Glomerular endothelial cell (primary cell): Measurements from ENCODE around the gene HIP1. TPM values are rescaled to one million over a fixed set of nuclear protein-coding genes. Genes with fewer than 3 reads are reported as not detected.
"Not testable (repeated sequence)": the region's sequence is repeated elsewhere in the genome, so short reads cannot be mapped to it uniquely, and the experiment has no call there.

Experiments
- DNase-seq: peaks from one replicate; pipeline ENCODE4 v3.0.0-alpha.2; 2011; ENCODE audit warnings: low read depth, low spot score; ENCODE audit errors: extremely low read depth
- total RNA-seq: library from RNA; depleted of rRNA; stranded (reverse); fragments of >200 nt; gene quantifications from 2 replicates; pipeline ENCODE4 v1.2.3, GENCODE V29; 2015

HIP1 gene
- total RNA-seq, 1 donor from 2014 or later, result 35.5 TPM

DNA sequence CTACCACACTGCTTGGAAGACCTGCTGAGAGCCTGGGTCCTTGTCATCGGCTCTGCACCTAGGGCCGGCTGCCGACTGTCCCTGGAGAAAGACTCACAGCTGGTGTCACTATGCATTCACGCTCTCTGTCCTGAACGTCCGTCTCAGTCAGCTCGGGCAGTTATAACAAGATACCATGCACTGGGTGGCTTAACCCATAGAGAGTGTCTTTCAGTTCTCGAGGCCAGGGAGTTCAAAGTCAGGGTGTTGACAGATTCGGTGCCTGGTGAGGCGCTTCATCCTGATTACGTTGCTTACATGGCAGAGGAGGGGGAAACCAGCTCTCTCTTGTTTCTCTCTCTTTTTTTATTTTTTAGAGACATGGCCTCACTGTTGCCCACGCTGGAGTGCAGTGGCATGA is 155.5 kb downstream of the HIP1 start:
- no peak for DNase-seq

DNA sequence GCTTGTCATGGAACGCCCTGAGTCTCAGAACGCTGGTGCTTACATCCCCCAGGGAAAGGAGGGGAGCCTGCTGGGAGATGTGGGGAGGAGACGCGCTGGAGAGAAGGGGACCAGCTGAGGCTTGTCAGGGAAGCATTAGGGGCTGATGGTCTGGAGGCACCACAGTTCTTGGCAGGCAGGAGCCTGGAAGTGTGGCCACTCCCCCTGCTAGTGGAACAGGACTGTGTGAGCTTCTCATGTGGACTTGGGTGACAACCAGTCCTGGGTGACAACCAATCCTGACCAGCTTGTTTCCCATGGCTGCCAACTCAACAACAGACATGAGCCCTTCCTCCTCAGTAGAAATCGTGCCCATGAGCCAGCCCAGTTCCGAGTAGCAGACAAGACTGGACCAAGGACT is 158.8 kb downstream of the HIP1 start:
- DNase-seq, result no peak

DNA sequence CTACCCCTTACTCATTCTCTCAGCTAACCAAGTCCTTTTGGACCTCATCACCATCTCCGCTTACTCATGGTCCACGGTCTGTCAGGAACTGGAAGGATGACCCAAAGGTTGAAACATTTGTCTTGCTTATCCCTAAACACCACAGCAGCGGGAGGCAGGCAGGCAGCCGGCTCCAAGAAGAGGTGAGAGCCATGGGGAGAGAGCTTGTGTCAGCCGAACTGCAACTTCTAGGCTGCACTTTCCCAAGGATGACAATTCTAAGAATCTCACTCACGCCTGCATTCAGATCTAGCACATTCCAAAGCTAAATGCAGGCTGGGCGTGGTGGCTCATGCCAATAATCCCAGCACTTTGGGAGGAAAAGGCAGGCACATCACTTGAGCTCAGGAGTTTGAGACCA is 160.7 kb downstream of the HIP1 start:
- DNase-seq, result no peak

DNA sequence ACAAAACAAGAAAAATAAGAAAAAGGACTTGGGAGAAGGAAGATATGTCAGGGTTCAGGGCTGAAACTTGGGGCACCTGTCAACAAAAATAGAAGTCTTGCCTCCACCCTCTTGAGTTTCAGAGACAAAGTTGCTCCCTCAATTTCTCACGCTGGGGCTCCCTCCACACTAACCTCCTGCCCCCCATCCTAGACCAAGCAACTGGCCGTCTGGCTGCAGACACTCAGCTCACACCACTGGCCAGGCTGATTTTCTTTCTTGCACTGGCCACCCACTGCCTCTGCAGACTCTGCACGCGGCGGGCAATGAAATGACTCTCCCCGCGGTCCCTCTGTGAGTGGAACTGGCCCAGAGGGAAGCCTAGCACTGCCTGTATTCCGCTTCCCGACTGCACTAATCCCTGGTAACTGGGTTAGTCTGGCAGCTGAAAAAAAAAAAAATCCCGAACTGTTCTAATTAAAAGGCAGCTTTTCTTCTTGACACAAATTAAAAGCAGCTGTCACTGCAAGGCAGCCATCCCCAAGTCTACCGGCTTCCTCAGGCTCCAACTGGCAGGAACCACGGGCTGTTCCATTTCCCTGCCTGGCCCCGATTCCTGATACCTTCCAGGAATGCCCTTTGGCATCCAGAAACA is 163.1 kb downstream of the HIP1 start:
- DNase-seq, result no peak

DNA sequence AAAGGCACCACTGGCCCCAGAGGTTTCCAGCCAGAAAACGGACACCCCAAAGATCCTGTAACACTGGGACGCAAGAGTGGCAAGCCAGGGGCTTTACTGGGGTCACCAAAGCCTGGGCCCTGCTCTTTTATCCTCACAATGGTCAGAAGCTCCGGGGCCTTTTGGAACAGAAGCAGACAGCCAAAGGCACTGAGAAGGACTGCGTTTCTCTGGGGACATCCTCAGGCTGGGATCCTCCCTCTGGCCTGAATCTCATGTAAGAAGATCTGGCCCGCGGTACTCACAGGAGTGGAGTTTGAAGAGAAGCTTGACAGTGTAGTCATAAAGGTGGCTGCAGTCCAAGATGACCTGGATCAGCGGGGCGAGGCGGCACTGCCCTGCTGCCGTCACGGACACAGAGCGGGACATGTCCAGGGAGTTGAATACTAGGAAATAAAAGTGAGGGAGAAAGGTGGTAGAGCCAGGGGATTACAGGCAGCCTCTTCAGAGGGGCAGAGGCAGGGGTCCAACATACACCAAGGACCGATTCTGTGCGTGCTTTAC is 165.2 kb downstream of the HIP1 start:
- no peak for DNase-seq

DNA sequence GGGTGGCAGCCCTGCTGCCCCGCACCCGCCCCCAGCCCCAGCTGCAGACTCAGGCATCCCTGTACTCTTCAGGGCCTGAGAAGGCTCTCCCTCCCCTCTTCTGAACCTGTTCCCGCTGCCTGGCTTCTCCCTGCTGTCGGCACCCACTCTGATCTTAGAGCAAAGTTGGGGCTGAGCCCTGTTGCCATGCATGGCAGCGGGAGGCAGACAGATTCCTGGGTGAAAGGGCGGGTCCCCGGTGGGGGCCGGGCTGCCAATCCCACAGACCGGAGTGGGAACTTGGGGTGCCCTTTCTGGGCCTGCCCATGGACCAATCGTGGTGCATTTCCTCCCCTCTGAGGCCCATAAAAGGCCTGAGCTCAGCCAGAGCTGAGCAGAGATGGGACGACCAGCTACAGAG is 165.9 kb downstream of the HIP1 start:
- DNase-seq, result no peak

DNA sequence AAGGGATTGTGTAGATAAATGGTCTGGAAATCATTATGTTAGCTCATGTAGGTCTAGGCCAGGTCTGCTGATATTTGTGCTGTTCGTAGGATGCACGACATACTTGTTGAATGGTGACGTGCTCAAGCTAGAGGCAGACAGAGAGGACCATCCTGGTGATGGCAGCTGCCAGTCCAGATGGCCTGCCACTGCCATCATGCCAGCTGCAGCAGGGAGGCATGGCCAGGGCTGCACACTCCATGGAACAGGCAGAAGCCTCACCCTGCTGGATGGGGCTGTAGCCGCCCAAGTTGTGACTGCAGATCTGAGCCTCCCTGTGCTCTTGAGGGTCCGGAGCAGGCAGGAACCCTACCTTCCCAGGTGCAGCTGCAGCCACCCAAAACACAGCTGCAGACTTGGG is 166.3 kb downstream of the HIP1 start:
- no peak for DNase-seq

DNA sequence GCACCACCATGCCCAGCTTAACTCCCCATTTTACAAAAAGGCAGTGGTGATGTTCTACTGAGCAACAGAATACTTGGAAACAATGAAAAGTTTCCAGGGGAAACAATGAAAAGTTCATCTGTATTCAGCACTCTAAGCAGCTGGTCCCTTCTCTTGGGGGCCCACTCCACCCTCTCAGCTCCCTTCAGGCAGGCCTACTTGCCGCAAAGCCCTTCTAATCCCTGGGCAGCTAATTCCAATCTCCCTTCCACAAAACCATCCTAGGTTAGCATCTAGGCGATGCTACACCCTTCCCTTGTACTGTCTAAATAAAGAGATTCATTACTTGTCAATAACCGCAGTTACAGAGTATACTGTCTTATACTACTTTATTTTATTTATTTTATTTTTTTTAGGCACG is 167.5 kb downstream of the HIP1 start:
- DNase-seq, result no peak

DNA sequence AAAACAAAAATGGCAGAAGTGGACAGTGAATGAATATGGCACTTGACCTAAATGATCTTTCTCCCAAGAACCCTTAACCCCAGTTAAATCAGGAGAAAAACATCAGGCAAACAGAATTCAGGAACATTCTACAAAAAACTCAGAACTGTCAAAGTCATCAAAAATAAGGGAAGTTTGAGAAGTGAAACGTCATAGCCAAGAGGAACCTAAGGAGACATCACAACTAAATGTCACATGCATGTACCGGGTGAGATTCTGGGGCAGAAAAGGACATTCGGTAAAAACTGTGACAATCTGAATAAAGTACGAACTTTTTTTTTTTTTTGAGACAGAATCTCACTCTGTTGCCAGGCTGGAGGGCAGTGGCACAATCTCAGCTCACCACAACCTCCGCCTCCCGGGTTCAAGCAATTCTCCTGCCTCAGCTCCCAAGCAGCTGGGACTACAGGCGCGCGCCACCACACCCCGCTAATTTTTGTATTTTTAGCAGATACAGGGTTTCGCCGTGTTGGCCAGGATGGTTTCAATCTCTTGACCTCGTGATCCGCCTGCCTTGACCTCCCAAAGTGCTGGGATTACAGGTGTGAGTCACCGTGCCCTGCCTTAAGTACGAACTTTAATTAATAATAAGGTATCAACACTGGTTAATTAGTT is 169.0 kb downstream of the HIP1 start:
- not testable (repeated sequence) for DNase-seq

DNA sequence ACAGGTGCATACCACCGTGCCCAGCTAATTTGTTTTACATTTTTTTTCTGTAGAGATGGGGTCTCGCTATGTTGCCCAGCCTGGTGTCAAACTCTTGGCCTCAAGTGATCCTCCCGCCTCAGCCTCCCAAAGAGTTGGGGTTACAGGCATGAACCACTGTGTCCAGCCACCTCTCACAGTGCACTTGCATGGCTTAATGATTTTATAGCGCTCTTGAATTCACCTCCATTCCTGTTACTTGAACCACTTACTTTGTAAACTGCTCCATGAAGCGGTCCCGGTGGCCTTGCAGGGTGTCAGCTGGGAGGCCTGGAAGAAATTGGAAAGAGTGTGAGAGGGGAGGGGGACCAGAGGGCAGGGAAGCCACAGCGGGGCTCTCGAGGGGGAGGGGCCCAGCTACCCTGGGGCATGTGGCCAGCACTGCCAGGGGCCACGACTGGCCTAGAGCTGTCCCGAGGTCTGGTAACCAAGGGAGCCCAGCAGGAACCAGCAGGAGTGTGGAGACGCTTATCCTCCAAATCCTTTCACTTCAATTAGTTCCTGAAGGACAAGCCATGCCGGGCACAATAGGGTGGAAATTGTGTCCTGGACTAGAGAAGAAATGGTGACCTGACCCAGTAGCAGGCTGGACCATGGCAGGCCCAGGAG is 170.7 kb downstream of the HIP1 start:
- no peak for DNase-seq

DNA sequence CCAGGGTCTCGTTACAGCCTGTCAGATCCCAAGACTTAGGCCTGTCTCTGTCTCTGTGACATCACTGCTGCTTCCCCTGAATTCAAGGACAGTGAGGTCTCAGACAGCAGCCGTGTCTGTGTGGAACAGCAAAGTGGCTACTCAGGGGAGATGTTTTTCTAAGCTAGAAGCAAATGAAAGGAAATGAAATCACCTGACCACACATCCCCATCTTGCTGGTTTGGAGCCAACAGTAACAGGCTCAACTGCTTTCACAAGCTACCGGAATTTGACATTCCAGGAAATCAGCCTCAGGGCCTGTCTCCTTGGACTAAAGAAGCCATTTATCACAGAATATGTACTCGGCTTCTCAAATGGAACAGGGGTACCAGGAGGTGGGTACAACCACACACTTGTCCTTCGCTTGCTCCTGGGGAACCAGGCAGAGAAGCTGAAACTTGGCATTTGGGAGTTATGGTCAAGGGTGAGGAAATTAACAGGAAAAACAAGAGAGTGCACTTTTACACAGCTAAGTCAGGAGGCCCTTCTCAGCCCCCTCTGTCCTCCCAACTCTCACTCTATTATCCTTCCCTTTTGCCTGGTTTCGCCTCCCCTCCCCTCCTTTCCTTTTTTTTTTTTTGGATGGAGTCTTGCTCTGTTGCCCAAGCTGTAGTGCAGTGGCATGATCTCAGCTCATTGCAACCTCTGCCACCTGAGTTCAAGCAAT is 173.5 kb downstream of the HIP1 start:
- DNase-seq, result peak; percentile 82

DNA sequence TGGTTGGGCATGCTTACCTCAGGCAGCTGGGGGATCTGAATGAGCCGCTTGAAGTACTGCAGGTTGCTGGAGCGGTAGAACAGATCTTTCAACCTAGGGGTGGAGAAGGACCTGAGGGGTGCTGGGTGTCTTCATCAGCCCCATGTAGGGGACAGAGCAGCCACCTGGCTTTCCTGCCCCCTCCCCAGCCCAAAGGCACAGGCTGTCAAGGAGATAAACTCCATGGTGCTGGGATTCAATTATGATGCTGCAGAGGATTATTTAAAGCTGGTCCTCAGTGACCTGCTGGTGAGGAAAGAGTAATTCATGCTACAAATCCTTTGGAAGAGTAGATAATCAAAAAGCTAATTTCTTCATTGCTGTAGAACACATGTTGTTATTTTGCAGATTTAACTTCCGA is 175.6 kb downstream of the HIP1 start:
- no peak for DNase-seq

DNA sequence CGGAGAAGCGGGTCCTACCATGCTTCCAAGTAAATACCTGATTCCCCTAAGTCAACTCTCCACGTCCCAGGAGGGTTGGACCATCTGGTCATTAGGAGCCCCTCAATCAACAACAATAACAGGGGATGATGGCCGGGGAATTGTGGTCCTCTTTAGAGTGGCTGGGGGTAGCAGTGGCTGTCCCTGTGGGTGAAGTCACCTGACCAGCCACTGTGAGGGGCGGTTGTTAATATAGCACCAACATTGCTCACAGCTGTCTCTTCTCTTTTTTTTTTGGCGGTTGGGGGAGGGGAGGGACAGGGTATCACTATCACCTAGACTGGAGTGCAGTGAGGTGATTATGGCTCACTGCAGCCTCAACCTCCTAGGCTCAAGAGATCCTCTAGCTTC is 178.8 kb downstream of the HIP1 start:
- DNase-seq, result no peak

DNA sequence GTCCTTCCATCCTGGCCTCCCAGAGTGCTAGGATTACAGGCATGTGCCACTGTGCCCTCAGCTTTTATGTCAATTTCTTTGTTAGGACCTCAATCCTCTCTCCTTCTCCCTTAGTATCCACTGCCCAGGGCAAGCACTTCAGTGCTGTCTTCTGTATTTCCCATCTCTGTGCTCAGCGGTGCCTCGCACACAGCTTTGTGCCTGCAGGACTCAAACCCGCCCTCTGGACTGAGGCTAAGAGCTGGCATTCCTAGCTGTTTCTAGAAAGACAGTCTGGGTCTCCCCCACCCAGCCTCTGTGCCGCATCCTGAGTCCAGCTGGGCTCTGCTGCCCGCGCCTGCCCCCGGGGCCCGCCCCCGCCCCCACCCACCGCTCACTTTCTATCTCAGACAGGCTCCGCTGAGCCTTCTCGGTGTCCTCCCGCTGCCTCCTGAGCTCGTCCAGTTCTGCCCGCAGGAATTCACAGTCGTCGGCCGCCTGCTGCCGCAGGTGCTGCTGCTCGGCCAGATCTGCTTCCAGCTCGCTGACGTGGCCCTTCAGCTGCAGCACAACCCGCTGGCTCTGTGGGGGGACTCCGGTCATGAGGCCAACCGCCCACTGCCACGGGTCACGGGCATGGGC is 179.3 kb downstream of the HIP1 start:
- no peak for DNase-seq

DNA sequence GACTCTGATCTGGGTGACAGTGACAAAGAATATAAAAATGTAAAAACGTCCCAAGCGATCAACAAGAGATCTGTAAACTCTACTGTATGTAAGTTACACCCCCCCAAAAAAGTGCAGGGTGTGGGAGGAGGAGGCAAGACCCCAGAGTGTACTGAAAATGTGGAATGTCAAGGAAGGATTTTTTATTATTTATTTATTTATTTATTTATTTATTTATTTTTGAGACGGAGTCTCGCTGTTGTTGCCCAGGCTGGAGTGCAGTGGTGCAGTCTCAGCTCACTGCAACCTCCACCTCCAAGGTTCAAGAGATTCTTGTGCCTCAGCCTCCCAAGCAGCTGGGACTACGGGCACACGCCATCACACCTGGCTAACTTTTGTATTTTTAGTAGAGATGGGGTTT is 181.9 kb downstream of the HIP1 start:
- DNase-seq, result not testable (repeated sequence)

DNA sequence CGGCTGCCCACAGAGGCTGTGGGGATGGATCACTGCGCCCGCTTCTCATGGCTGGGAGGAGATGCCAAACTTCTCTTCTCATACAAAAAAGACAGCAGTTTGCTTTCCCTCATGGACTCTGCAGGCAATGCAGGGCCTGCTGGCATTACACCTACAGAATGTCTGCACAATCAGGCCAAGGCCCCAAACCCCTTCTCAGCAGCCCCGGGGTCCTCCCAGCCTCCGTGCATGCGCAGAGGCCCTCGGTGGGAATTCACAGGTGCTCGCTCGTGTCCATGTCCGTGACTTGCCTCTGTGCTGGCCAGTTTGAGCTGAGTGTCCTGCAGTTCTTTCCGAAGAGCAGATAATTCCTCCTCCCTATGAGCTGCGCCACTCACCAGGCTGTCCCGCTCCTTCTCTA is 183.0 kb downstream of the HIP1 start:
- DNase-seq, result no peak

DNA sequence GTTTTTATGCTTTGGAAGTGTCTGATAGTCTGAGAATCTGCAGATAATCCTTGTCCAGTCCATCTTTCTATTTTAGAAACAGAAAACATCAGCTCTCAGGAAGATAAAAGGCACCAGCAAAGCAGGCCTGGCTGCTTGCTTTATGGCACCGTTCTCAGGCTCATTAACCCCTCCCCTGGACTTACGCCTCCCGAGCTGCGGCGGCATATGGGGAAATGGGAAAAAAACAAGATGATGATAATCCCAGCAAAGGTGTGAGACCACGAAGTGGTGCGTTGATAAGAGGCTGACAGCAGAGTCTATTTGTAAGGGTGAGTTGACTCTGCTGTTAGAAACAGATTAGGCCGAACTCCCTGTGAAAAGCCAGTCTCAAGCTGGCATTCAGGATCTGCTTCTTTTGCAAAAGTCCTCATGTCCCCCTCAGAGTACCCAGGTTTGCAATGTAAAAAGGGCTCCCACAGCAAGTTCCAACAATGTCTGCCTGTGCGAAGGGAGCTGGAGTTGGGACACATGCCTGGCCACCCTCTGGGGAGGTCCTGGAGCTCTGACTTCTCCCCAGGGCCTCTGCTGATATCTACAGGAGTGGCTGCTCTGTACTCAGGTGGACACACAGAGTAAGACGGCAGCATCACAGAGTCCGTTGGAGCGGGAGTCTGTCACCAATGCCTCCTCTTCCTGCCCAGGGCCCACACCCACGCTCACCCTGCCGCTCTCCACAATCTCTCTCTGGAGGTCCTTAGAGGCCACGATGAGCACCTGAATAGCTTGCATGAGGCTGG is 192.3 kb downstream of the HIP1 start:
- no peak for DNase-seq

DNA sequence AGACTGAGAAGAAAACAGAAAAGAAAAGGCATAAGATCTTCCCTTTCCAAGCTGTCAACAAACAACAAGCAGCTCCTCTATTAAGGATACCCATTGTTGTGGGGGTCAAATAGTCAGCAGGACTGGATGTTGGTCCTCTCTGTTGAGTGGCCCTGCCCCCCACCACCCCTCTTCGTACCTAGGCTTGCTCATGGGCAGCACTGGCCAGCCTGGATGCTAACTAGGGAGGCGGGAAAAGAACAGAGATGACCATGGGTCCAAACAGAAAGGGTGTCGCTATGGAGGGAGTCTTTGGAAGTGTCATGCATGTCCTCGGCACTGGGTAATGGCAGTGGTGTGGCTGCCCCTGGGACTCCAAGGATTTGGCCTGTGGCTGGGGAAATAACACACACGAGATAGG is 201.0 kb downstream of the HIP1 start:
- no peak for DNase-seq

DNA sequence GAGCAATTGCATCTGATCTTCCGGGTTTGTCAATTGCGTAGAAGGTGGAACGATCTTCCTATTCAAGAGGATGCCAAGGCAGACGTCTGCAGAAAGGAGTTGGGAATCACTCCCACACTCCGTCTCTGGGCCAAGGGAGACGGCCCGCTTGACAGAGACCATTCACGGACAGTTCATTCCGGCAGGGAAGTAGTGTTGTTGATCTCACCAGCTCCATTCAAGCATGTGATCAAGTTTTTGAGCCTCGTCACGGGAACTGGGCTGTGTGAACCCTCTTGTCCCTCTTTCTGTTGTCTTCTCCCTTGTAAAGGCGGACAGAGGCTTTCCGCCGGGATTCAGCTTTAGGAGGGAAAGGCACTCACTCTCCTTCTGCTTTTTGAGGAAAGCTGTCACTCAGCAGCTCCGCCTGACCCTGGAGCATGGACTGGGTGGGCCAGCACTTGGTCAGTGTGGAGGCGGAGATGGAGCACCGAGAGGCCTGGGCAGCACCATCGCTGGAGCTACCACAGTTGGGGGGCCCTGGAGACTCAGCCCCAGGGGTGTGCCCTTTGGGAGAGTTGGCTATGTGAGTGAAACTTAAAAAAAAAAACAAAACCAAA is 201.7 kb downstream of the HIP1 start:
- no peak for DNase-seq

DNA sequence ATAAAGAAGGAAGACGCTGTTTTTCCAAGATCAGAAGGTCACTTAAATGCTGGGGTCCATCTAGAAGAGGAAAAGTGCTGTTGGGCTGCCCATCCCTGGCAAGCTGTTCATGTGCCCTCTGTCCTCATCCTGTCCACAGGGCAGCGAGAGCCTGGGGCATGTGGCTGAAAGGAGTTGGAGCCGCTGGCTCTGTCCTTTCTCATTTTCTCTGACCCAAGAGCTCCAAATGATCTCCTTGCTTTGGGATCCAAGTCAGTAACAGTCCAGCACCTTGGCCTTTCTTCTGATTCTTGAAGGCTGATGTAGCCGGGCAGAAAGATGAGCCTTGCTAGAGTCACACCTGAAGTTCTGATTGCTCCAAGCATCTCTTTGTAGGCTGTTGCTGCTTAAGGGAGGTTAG is 202.2 kb downstream of the HIP1 start:
- DNase-seq, result no peak
